Measurements from ENCODE around the gene STRBP.

GRCh38 chr9:123234853-123235252 is 33.5 kb downstream of the STRBP start:
- TF ChIP-seq CTCF (IDR thresholded peaks at IDR 0.05) (no peak), POLR2A (IDR thresholded peaks at IDR 0.05) (no peak)
